Stimulated activated CD4-positive, alpha-beta T cell treated with anti-CD3 and anti-CD28 coated beads, TNF-alpha, amount 100 ng/mL, for 24 hours (primary cell): Measurements from ENCODE around the gene RSPO1.

Experiments
- DNase-seq, 3 experiments: peaks; one replicate each; pipeline ENCODE4 v3.0.0-alpha.2; 2020; ENCODE audit warnings: low read depth in 3 of 3

RSPO1 gene

DNA sequence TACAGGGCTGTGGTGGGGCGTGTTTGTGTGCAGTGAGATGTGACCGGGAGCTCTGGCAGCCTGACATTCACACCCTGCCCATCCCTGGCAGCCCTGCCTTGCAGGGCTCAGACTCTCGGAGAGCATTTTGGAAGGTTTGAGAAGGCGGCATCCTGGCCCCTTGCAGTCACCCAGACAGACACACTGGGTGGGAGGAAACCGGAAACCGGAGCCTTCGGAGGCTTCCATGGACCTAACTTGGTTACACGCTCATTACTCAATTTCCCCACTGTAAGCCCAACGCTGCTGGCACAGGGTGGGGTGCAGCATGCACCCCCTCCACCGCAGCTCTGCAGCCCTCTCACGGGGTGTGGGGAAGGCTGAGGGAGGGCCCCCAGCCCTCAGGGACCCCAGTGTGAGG, 22.2 kb upstream of the RSPO1 start:
- DNase-seq, result no peak

DNA sequence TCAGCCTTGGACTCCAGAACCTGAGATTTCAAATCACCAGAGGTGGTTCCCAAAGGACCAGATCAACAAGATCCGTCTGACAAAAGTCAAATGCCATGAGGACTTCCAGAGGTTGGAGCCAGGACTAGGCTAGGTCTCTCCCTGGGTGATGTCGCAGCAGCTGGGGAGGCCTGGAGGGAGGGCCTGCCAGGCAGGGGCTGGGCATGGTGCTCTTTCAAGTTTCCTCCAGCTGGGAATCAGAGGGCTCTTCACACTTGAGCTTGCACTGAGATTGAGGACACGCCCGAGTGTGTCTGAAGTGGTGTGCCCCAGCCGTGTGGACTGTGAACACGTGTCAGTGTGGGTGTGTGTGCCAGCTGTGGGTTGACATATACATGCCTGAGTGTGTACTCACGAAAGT, 21.3 kb upstream of the RSPO1 start:
- DNase-seq, result no peak

DNA sequence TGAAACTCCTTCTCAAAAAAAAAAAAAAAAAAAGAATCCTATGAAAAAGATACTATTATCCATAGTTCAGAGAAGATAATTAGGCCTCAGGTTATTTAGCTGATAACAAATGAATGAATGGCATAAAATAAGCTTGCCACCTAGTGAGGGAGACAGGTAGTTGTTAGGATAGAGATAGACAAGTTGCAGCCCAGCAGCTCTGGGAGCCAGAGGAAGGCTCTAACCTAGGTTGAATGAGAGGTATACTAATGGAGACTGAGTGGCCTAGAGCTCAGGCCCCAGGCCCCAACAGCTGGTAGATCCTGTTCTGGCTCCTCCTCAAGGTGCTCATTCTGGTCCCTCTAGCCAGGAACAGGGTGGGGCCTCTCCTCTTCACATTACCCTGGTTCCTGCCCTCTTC, 20.6 kb upstream of the RSPO1 start:
- no peak for DNase-seq

DNA sequence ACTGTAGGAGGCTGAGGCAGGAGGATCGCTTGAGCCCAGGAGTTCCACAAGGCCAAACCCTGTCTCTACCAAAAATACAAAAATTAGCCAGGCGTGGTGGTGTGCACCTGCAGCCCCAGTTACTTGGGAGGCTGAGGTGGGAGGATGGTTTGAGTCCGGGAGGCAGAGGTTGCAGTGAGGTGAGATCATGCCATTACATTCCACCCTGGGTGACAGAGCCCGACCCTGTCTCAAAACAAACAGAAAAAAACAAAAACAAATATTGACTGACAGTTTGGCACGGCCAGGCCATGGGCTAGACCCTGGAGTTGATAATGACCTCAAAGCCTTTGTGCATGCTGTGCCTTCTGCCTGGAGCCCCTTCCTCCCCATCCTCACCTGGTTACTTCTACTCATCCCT, 19.2 kb upstream of the RSPO1 start:
- no peak for DNase-seq

DNA sequence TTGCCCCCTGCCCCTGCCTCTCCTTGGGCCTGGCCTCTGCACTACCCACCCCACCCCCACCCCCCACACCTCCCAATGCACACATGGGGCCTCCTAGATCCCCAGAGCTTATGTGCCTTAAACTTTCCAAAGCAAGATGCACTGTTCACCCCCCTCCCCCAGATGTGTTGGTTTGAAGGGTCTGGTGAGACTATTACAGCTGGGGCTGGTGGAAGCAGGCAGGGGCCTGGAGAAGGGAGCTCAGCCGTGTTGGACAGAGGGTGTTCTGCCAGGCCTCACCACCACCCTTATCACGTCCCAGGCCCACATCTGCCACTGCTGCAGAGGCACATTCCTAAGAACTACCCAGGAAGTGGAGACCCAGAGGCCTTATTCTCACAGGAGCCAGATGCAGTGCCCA, 18.3 kb upstream of the RSPO1 start:
- no peak for DNase-seq

DNA sequence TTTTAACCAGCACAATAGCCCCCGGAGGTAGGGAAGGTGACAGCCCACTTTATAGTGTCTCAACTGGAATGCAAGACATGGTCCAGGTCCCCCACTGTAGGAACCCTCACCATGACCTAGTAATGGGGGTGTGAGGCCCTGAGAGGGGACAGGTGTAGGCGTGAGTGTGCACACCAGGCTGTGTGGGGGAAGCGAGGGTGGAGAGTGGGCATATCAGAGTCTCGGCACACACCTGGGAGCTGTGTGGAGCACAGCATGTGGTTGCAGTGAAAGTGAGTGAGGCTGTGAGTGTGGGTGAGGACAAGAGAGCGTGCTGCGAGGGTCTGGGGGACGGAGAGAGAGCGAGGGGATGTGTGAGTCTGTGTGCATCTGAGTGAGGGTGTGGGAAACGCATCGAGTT, 17.1 kb upstream of the RSPO1 start:
- DNase-seq, result no peak

DNA sequence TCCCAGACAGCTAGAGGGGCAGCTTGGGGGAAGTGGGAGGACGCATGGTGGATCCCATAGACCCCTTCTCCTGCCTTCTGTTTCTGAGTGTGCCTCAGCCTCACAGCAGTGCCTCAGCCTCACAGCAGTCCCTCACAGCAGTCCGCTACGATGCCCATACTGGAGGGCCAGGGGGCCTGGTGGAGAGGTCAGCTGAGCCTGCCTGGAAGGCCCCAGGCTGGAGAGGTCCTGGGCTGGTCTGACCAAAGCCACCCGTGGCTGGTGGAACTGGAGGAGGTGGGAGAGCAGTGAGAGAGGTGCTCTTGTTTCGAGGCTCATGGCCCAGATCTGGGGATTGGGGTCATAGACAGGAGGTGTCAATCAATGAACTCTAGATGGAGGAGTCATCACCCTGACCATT, 16.0 kb upstream of the RSPO1 start:
- DNase-seq, result no peak

DNA sequence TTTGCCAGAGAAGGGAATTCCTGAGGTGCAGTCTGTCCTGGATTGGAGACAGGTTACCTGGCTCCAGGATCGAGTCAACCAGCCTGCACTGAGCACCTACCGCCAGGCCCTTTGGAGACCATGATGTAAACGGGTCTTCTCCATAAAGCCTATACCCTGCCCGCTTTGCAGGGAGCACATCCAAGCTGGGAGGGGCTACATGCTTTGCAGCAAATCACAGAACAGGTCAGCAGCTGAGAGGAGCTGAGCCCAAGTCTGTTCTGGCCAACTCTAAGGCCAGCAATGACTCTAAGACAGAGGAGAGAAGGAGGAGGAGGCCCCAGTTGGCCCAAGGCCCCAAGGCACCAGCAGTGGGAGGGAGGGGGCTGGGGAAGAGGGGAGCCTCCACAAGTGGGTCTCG, 15.5 kb upstream of the RSPO1 start:
- DNase-seq, result no peak

DNA sequence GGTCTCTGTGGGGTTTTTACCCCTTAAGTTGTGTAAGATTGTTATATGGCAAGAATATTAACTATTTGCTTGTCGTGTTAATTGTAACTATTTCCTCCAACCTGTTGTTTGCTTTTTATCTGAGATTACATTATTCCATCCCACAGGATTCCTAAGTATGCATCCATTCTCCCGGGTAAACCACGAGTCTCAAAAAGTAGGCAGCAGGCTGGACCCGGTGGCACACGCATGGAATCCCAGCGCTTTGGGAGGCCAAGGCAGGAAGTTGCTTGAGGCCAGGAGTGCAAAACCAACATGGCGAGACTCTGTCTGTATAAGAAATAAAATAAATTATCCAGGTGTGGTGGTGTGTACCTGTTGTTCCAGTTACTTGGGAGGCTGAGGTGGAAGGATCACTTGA, 12.6 kb upstream of the RSPO1 start:
- DNase-seq, result no peak

DNA sequence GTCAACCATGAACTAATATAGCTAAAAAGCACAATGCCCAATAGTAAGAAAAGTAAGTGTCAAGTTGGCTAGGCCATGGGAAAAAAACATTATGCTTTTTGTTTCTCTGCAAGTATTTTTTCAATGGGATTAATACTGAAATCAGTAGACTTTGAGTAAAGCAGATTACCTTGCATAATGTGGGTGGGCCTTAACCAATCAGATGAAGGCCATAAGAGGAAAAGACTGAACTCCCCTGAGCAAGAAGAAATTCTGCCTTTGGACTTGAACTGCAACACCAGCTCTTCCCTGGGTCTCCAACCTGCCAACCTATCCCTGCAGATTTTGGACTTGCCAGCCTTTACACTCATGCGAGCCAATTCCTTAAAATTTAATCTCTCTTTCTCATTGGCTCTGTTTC, 6.4 kb upstream of the RSPO1 start:
- DNase-seq, result no peak

DNA sequence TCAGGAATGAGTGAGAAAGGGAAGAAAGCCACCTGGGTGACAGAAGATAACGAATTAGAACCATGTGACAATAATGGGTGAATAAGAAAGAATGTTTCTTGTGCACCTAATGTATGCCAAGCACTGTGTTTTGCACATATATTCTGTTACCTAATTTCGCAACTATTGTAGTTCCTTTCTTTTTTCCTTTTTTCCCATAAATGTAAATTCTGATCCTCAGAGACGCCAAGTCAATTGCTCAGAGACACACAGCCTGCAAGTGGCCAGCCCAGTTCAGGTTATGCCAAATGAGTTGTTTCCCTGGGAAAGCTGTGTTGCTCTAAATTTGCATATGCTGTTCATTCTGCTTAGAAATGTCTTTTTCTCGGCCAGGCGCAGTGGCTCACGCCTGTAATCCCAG, 1.7 kb upstream of the RSPO1 start:
- no peak for DNase-seq

DNA sequence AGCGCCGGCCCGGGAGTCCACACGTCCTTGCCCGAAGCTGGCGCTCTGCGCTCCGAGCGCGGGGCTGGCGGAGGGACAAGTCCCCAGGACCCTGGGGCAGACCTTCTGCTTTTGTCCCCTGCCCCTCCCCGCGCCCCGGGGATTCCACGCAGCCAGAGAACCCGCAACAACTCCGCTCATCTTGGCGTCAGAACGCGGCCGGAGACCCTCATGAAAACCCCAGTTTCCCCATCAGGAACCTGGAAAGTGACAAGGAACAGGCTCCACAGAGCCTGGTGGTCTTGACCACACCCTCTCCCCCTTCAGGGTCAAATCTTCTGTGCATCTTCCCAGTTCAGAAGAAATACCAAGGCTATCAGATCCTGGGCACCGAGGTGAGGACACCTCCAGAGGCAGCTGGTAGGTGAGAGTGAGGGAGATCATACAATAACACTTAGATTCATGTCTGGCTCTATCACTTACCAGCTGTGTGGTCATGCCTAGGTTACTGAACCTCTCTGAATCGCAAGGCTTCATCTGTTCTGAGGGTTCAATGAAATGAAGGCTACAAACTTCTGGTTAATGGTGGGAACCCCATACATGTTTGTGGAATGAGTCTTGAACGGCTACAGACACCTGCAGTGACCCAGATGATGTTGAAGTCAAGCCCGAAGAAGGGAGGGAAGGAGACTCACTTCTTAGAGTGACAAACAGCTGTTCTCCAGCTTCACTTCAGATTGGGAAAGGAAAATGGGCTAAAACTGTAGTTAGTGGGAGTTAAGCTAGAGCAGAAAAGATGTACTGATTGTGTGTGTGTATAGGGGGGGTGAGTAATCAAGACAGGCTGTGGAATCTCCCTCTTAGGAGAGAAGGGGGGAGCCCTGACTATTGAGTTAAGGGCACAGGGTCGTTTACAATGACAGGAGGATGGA, 555 bp upstream of the RSPO1 start:
- no peak for DNase-seq

DNA sequence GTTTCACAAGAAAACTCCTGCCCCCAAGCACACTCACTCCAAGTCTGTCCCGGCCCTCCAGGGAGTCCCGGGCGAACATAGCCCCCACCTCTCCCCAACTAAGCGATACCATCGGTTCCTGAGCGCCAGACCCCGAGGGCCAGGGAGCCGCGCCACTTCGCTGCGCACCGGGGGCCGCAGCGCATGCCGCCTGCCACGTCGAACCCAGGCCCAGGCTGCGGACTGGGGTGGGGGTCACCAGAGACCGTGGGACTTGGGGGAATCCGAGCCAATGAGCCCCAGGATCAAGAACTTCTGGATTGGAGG, 801 bp downstream of the RSPO1 start:
- DNase-seq, result no peak

DNA sequence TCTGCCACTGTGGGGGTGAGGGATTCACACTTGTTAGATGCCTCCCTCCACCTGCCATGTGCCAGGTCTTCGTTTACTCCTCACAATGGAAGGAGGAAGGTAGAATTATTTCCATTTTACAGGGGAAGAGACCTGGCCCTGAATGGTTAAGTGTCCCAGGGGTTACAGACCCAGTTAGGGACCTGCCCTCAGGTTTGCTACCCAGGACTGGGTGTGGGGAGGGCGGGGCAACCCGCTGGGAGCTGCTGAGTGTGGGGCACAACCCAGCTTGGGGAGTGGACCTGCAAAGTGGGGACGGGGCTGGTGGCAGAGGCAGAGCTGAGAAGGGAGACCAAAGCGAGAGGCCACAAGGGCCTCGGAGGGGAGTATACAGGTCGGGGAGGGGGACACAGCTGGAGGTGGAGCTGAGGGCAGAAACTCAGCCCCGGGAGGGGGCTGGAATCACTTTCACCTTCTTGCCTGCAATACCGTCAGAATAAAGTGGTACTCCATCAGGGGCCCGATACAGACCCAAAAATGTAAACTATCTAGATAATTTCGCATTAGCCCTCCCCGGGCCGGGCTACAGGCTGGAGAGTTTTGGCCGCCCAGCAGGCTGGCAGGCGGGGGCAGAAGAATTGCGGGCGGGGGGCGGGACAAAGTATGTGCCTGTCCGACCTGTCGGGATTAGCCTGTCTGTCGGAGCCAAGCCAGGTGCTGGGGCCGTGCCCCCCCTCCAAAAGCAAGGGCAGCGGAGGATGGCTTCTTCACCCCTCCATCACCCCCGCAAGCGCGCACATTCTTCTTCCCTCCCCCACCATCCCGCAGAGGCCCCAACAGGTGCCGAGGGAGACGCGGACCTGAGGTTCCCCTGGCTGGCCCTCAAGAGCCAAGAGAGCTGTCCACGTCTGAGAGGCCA, 1.4 kb downstream of the RSPO1 start:
- DNase-seq, result no peak

DNA sequence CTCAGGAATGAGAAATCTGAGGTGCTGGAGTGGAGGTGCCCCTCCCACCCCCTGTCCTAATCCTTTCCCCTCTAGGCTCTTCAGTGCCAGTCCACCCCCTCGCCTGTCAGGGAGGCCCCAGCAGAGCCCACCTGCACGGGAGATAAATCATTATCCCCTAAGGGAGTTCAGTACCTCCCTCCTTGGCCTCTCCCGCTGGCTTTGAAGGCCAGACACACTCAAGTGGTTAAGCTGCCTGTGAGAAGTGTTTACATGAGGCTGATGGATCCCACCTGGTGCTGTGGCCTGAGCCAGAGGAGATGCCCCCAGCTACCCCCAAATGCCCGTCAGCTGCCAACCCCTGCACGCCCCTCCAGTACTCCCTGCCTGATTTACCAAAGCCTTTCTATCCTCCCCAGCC, 3.7 kb downstream of the RSPO1 start:
- DNase-seq, result no peak

DNA sequence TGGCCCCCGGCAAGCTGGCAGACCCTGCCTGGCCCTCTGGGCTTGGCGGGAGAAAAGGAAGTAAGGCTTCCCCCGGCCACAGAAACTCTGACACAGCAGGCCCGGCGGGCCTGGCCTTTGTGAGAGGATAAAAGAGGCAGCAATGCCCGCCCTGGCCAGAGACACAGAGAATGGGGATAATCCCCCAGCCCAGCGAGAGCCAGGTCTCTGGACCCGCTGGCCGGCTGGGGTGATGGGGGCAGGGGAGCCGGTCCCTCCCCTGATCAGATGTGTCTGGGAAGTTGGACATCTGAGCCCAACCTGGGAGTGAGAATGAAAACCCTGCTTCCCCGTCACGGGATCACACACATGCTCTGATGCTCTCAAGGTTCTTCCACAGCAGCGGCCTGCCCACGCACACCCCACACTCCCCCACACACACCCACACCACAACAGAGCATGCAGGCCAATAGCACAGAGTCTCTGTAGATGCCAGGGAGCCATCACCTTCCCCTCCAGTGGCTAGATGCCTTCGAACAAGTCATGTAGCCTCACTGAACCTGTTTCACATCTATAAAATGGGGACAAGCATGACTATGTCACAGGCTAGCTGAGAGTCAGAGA, 4.2 kb downstream of the RSPO1 start:
- DNase-seq, result no peak

DNA sequence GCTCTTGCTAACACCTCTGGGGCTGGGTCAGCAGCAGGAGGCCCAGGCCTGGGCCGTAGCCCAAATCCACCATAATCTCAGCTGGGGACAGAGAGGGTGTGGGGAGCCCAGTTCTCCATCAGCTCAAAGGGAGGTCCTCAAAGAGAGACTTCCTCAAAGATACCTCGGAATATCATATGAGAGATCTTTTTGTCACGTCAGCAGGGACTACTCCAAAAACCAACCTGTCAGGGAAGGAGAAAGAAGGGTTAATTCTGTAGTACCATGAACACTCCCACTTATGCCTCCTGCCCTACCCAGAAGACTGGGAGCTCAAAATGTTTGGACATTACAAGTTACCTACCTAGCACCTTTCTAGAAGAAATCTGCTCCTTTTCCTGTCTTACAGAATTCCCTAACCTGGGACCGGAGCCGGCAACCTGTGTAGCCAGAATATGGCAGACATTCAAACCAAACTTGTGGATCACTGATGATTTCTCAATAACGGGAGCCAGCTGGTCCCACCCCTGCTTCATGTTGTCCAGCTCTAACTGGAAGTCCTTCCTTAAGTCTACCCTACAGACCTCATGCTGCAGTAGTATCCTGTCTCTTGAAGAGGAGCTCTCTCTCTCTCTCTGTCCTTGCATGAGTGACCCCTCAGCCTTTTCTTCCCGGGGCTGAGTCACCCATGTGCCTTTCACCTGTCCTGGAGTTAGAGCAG, 4.8 kb downstream of the RSPO1 start:
- DNase-seq, result no peak

DNA sequence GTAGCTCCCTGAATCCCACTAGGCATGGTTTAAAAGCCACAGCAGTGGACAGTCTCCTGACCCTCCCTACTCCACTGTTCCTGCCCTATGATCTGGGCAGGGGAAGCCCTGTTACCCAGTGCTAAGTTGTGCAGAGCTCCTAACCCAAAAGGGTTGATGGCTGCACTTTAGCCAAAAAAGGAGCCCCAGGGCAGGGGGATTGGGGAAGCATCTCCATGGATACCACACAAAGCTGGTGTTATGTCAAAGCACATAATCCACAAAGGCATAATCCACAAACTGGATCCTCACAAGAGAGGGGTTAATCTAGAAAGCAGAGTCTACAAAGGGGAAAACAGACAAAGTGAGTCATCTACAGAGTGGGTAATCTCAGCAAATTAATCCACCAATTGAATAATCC, 5.7 kb downstream of the RSPO1 start:
- DNase-seq, result no peak

DNA sequence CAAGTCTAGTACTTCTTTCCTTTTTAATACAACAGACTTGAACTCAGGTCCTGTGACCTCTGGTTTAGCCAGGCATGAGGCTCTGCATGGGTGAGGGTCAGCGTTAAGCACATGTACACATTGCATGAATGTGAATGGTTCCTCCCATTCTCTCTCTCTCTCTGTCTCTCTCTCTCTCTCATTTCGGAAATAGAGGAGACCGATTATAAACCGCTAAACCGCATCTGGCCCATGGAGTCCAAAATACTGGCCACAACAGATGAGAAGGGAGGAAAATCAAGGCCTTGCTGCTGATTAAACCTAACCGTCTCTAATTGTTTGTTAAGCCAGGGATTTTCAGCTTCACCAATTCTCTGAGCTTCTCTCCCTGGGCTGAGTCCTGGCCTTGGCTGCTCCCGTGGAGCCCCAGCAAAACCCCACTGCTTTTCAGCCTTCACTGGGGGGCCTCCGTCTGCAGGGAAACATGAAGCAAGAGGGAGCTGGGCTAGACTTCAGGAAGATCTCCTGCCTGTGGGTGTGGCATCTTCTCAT, 6.6 kb downstream of the RSPO1 start:
- DNase-seq, result no peak

DNA sequence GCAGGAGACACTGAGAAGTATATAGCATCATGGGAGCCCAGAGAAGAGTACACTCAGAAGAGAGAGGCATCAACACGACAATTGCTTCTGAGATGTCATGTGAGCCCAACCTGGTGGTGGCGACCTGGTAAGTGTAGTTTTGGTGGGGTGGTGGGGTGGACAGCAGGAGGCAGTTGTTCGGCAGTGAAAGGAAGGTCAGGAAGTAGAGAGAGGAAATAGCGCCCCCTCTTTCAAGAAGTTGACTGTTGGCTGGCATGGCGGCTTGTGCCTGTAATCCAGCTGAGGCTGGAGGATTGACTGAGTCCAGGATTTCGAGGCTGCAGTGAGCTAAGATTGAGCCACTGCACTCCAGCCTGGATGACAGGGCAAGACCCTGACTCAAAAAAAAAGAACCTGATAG, 12.6 kb downstream of the RSPO1 start:
- no peak for DNase-seq

DNA sequence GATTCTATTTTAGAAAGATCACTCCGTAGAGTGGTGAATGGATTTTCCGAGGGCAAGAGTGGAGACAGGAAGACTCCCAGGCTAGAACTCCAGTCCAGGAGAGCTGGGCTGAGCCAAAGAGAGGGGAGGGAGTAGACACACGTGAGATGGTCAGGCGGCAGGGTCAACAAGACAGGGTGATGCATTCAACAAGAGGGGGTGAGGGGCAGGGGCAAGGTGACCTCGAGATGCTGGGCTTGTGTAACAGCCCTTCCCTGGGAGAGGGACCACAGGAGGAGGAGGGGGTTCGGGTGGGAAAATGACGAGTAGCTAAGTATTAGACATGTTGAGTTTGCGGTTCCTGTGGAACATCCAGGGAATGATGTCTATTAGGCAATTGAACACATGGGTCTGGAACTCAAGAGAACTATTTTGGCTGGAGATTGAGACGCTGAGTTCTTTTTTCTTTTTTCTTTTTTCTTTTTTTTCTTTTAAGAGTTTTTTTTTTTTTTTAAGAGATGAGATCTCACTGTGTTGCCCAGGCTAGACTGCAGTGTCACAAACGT, 13.3 kb downstream of the RSPO1 start:
- no peak for DNase-seq

DNA sequence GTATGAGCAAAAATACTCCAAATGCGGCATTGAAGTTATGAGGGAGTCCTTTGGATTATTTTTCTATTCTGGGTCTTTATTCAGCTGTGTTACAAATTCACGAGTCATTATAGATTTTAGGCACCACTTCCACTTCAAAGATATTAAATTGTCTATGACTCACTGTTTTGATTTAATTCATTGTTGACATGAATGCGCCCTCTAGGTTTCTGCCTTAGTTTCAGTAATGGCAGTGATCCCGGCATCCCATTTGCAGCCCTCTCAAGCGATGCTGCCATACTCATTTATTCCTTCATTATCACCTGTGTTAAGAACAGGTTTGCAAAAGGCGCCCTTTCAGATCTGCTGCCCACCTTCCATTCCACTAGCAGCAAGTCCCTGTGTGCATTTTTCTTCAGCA, 14.0 kb downstream of the RSPO1 start:
- no peak for DNase-seq
